Stimulated activated CD4-positive, alpha-beta T cell treated with anti-CD3 and anti-CD28 coated beads, Interleukin-4, amount 100 ng/mL, for 24 hours (primary cell): ENCODE results near the gene MTARC1.
A peak's percentile ranks its signal among the peaks of the same experiment; 100 is the strongest.

Source experiments
- DNase-seq: peaks from one replicate; pipeline ENCODE4 v3.0.0-alpha.2; 2020

Gene MTARC1

GRCh38 chr1:220772846-220773245 lies 13.9 kb upstream of the MTARC1 start:
- no peak for DNase-seq

GRCh38 chr1:220775240-220775853 lies 11.4 kb upstream of the MTARC1 start:
- DNase-seq, result peak; percentile 41

- DNase-seq, result no peak
These were observed 10.5 kb upstream of the MTARC1 start for GRCh38 chr1:220776254-220776653.

- DNase-seq, result peak; percentile 68
These were observed 9.9 kb upstream of the MTARC1 start for GRCh38 chr1:220776720-220777326.

- DNase-seq, result no peak
These were observed 3.3 kb upstream of the MTARC1 start for GRCh38 chr1:220783453-220783852.

- DNase-seq, result no peak
These were observed 2.0 kb upstream of the MTARC1 start for GRCh38 chr1:220784751-220785150.

- DNase-seq, result no peak
These were observed 1.3 kb upstream of the MTARC1 start for GRCh38 chr1:220785166-220786056.

GRCh38 chr1:220786057-220786336 lies 716 bp upstream of the MTARC1 start:
- DNase-seq, result no peak

- DNase-seq, result no peak
These were observed 431 bp downstream of the MTARC1 start for GRCh38 chr1:220787069-220787619.

- DNase-seq, result no peak
These were observed 2.2 kb downstream of the MTARC1 start for GRCh38 chr1:220788900-220789299.

GRCh38 chr1:220789532-220790147 lies 2.9 kb downstream of the MTARC1 start:
- no peak for DNase-seq

- DNase-seq, result no peak
These were observed 4.6 kb downstream of the MTARC1 start for GRCh38 chr1:220791285-220791684.

GRCh38 chr1:220791956-220792355 lies 5.2 kb downstream of the MTARC1 start:
- DNase-seq, result no peak

- no peak for DNase-seq
These were observed 9.8 kb downstream of the MTARC1 start for GRCh38 chr1:220796530-220796929.

- no peak for DNase-seq
These were observed 10.3 kb downstream of the MTARC1 start for GRCh38 chr1:220797044-220797443.

GRCh38 chr1:220797553-220797952 lies 10.8 kb downstream of the MTARC1 start:
- no peak for DNase-seq

GRCh38 chr1:220798338-220798737 lies 11.6 kb downstream of the MTARC1 start:
- no peak for DNase-seq

- no peak for DNase-seq
These were observed 13.5 kb downstream of the MTARC1 start for GRCh38 chr1:220800262-220800661.

GRCh38 chr1:220803401-220804201 lies 16.9 kb downstream of the MTARC1 start:
- DNase-seq, result peak; percentile 15

GRCh38 chr1:220804202-220804586 lies 17.5 kb downstream of the MTARC1 start:
- no peak for DNase-seq

- no peak for DNase-seq
These were observed 19.7 kb downstream of the MTARC1 start for GRCh38 chr1:220806408-220806807.

GRCh38 chr1:220807726-220808125 lies 21.0 kb downstream of the MTARC1 start:
- DNase-seq, result no peak
